ENCODE measurements around the gene RGS19. TPM values are rescaled to one million over a fixed set of nuclear protein-coding genes. Genes with fewer than 3 reads are reported as not detected.

The RGS19 gene
- total RNA-seq, 1 experiment from 2014 or later = 32.0 TPM

GRCh38 chr20:64057628-64058498 lies 21.5 kb downstream of the RGS19 start:
- Histone ChIP-seq H3K4me3 (ENCODE audit: low read depth in 2 of 2, low read length in 2 of 2) (no peak overlapping the region), H3K27ac (ENCODE audit: low read length) (peak overlapping the region; percentile 68; the same call in 1 of the 2 replicates), H3K9me3 (ENCODE audit: control insufficient read depth, insufficient read depth, low read depth, low read length) (no peaks in the 10 kb centered on the region), H3K27me3 (ENCODE audit: control insufficient read depth, insufficient read depth, low read length) (no peaks in the 10 kb centered on the region), H3K4me1 (ENCODE audit: control insufficient read depth, insufficient read depth, low read length) (peaks cover 49% of the 10 kb centered on the region), H3K36me3 (ENCODE audit: control insufficient read depth, insufficient read depth, low read length) (no peaks in the 10 kb centered on the region)
- DNase-seq (ENCODE audit: low read depth, low spot score) = no peak
- intact Hi-C loops (cut with micrococcal nuclease; ENCODE audit: unreplicated experiment) (no loop called here), in situ Hi-C loops (cut with HindIII; ENCODE audit: low pct_unique_long_range_greater_than_20kb, low sequenced_read_pairs) (no loop called here)
- POLR2A ChIA-PET = interaction anchor here (0.5 kb wide), 1 partner anchor 111 kb away, joined by 3 read pairs; no protein-coding TSS in a partner anchor
- peak; percentile 79 for ATAC-seq
- CTCF ChIA-PET = interaction anchor here (2.3 kb wide), 1 partner anchor 19 kb away, joined by 14 read pairs; no protein-coding TSS in a partner anchor
- no TSS peak for BruUV-seq (replicated peaks)
- TF ChIP-seq SIN3A (IDR thresholded peaks at IDR 0.05; ENCODE audit: borderline replicate concordance, insufficient read depth, low read depth, low read length) (no peak), CTCF (IDR thresholded peaks at IDR 0.05) (peak; percentile 96)

GRCh38 chr20:64056889-64057627 lies 22.3 kb downstream of the RGS19 start:
- Histone ChIP-seq H3K27ac (ENCODE audit: low read length) (peak overlapping the region; percentile 68), H3K4me3 (ENCODE audit: low read depth in 2 of 2, low read length in 2 of 2) (no peak overlapping the region), H3K27me3 (ENCODE audit: control insufficient read depth, insufficient read depth, low read length) (no peaks in the 10 kb centered on the region), H3K4me1 (ENCODE audit: control insufficient read depth, insufficient read depth, low read length) (peaks cover 43% of the 10 kb centered on the region), H3K36me3 (ENCODE audit: control insufficient read depth, insufficient read depth, low read length) (no peaks in the 10 kb centered on the region), H3K9me3 (ENCODE audit: control insufficient read depth, insufficient read depth, low read depth, low read length) (no peaks in the 10 kb centered on the region)
- intact Hi-C loops (cut with micrococcal nuclease; ENCODE audit: unreplicated experiment) = no loop called here
- ChIA-PET POLR2A (interaction anchor here (0.5 kb wide), 1 partner anchor 110 kb away, joined by 3 read pairs; no protein-coding TSS in a partner anchor), CTCF (interaction anchor here (2.3 kb wide), 1 partner anchor 18 kb away, joined by 14 read pairs; no protein-coding TSS in a partner anchor)
- no peak for TF ChIP-seq SIN3A (IDR thresholded peaks at IDR 0.05; ENCODE audit: borderline replicate concordance, insufficient read depth, low read depth, low read length)
- no peak for TF ChIP-seq POLR2AphosphoS5 (IDR thresholded peaks at IDR 0.05; ENCODE audit: low read depth, low read length)
- TF ChIP-seq TCF7L2 (IDR thresholded peaks at IDR 0.05; ENCODE audit: low read depth, low read length) = no peak
- no peak for TF ChIP-seq CTCF (IDR thresholded peaks at IDR 0.05)
- no peak for TF ChIP-seq REST (IDR thresholded peaks at IDR 0.05; ENCODE audit: insufficient read depth in 1 of 2, low read depth in 2 of 2, low read length in 1 of 2)
- in situ Hi-C loops (cut with HindIII; ENCODE audit: low pct_unique_long_range_greater_than_20kb, low sequenced_read_pairs) = no loop called here
- DNase-seq (ENCODE audit: low read depth, low spot score) (no peak), ATAC-seq (peak; percentile 43)
- BruUV-seq (replicated peaks) = no TSS peak

Data from Panc1 (cell line).